GM12865 (cell line): ENCODE measurements around the gene DUOX2.

Experiments used
- DNase-seq: peaks from one replicate; pipeline ENCODE4 v3.0.0; 2010; ENCODE audit warnings: low read depth
- H3K4me3 ChIP-seq: 2 replicates; pipeline ENCODE4 v1.5.1; 2011; ENCODE audit warnings: mild to moderate bottlenecking, low read depth, low read length, control low read depth
- CTCF ChIP-seq: IDR thresholded peaks from 2 replicates; pipeline ENCODE4 v1.5.1; 2011; ENCODE audit warnings: low read length, control low read depth, low read depth, inconsistent platforms; ENCODE audit not compliant: insufficient read depth; ENCODE audit errors: missing control alignments

The DUOX2 gene

DNA sequence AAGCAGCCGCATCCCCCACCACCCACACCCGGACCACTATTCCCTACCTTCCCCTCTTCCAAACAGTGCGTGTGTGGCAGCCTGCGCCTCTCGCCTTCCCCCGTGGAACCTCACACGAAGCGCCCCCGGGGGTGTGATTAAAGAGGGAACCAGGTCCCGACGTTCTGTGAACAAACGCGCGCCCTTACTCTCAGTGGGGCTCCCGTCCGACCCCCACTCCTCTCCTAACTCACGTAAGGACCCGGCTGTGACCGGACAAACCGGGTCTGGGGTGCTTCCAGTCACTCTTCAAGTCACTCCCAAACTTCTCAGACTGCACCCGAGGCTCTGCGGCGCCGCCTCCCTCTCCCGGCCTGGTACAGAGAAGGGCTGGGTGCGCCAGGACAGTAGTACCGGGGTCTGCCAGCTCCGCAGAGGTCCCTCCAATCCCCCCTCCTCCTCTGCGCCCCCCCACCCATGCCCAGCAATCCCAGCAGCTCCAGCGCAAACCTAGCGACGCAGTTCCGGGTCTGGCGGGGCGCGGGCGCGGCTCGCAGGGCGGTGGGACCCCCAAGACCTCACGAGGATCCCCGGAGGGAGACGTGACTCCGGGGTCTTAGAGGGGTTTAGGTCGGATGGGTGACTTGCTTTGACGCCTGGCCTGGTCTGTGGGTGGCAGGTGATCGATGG, 15.1 kb upstream of the DUOX2 start:
- TF ChIP-seq CTCF: no peak
- no peak overlapping the region for H3K4me3 ChIP-seq
- no peak for DNase-seq

DNA sequence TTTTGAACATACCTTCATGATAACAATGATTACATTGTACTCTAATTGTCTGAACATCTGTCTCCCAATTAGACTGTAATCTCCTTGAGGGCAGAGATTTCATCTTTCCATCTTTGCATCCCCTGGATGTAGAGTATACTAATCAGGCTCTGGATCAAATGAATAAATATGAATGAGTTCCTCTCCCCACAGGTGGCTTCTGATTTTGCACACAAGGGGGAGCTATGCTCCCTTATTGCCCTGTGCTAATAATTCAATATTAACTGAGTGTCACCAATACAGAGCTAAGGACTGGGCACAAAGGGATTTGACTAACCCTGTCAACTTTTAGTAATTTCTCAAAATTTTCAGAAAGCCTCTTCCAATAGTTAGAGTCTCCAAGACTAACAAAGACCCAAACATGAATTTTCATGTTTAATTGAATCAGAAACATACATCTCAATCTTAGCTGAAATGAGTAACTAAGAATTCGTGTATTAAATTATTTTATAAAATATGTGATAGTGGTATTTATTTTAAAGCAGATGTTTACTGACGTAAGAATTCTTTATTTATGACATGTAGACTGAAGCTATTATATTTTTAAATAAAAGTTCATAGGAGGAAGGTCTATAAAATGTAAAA, 12.7 kb upstream of the DUOX2 start:
- TF ChIP-seq CTCF: peak; percentile 56
- no peak overlapping the region for H3K4me3 ChIP-seq
- DNase-seq: peak; percentile 34

GRCh38 chr15:45123397-45123796, 9.4 kb upstream of the DUOX2 start:
- no peak for TF ChIP-seq CTCF
- no peak for DNase-seq
- no peak overlapping the region for H3K4me3 ChIP-seq

GRCh38 chr15:45122719-45123118, 8.7 kb upstream of the DUOX2 start:
- no peak overlapping the region for H3K4me3 ChIP-seq
- TF ChIP-seq CTCF: no peak
- no peak for DNase-seq

- no peak for TF ChIP-seq CTCF
- DNase-seq: no peak
- no peak overlapping the region for H3K4me3 ChIP-seq
Observed at GRCh38 chr15:45121706-45122417, 7.9 kb upstream of the DUOX2 start.

DNA sequence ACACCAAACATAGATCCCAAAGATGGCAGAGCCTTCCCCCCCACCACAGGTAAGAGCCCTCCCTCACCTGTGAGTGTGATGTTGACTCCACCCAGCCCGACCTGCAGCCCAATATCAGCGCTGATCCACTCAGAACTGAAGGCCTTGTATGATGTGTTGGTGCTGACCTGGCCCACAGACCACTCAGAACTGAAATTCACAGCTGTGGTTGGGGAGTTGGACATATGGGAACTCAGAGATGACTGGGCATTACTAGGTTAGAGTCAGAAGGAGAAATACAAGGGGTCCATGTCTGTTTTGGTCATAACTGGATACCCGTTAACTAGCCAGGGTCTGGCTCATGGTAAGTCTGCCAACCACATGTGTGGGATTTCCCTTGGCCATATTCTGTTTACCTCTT, 7.0 kb upstream of the DUOX2 start:
- no peak for TF ChIP-seq CTCF
- DNase-seq: peak; percentile 64
- no peak overlapping the region for H3K4me3 ChIP-seq
